ENCODE results near the gene RCOR1. TPM values are rescaled to one million over a fixed set of nuclear protein-coding genes. Genes with fewer than 3 reads are reported as not detected.
"Not testable (repeated sequence)": the region's sequence is repeated elsewhere in the genome, so short reads cannot be mapped to it uniquely, and the experiment has no call there.

RCOR1 gene
- total RNA-seq, 2 experiments from 2014 or later: 22.4 to 24.7 TPM

DNA sequence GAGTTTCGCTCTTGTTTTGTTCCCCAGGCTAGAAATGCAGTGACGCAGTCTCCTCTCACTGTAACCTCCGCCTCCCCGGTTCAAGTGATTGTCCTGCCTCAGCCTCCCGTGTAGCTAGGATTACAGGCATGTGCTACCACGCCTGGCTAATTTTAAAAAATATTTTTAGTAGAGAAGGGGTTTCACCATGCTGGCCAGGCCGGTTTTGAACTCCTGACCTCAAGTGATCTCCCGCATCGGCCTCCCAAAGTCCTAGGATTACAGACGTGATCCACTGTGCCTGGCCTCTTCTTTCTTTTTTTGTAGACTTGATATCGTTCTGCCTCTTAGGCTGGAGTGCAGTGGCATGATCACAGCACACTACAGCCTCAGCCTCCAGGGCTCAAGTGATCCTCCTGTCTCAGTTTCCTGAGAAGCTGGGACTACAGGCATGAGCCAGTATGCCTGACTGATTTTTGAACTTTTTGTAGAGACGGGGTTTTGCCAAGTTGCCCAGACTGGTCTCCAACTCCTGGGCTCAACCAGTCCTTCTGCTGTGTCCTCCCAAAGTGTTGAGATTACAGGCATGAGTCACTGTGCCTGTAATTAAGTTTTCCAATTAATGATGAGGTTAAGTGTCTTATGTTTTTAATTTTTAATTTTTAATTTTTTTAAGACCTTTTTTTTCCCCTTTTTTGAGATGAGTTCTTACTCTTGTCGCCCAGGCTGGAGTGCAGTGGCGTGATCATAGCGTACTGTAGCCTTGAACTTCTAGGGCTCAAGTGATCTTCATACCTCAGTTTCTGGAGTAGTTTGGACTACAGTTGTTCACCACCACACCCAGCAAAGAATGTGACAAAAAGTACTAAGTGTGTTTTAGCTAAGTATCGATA lies 10.2 kb downstream of the RCOR1 start:
- ChIA-PET POLR2A (interaction anchor here (0.7 kb wide), 1 partner anchor 90 kb away, joined by 4 read pairs; no protein-coding TSS in a partner anchor), CTCF (interaction anchor here (2.8 kb wide), 1 partner anchor 8 kb away, joined by 14 read pairs; no protein-coding TSS in a partner anchor)
- H3K4me3 Mint-ChIP-seq: no peak overlapping the region
- peaks cover 11% of the 10 kb centered on the region for H3K36me3 Mint-ChIP-seq (ENCODE audit: low read depth)
- H3K27ac Mint-ChIP-seq: no peak overlapping the region
- ATAC-seq (no peak), DNase-seq (no peak)
- peaks cover 15% of the 10 kb centered on the region for H3K4me1 Mint-ChIP-seq (ENCODE audit: low read depth)
- H3K9me3 Mint-ChIP-seq (ENCODE audit: insufficient read depth): no peaks in the 10 kb centered on the region
- no peaks in the 10 kb centered on the region for H3K27me3 Mint-ChIP-seq (ENCODE audit: low read depth)

DNA sequence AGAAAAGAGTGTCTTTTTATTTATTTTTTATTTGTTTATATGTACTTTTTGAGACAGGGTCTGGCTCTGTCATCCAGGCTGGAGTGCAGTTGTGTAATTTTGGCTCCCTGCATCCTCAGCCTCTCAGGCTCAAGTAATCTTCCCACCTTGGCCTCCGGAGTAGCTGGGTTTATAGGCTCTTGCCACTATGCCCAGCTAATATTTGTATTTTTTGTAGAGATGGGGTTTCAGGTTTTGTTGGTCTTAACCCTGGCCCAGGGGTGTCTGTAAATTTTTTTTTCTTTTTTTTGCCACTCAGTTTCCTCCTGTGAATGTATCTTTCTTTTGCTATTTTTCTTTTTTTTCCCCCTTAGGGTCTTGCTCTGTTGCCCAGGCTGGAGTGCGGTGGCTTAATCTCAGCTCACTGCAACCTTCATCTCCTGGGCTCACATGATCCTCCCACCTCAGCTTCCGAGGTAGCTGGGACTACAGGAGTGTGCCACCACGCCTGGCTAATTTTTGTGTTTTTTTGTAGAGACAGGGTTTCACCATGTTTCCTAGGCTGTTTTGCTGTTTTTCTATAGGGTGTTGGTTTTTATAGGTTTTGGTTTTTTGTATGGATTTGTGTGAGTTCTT lies 11.0 kb downstream of the RCOR1 start:
- Mint-ChIP-seq H3K4me1 (ENCODE audit: low read depth) (peaks cover 15% of the 10 kb centered on the region), H3K27me3 (ENCODE audit: low read depth) (no peaks in the 10 kb centered on the region)
- POLR2A ChIA-PET: interaction anchor here (0.7 kb wide), 1 partner anchor 90 kb away, joined by 4 read pairs; no protein-coding TSS in a partner anchor

DNA sequence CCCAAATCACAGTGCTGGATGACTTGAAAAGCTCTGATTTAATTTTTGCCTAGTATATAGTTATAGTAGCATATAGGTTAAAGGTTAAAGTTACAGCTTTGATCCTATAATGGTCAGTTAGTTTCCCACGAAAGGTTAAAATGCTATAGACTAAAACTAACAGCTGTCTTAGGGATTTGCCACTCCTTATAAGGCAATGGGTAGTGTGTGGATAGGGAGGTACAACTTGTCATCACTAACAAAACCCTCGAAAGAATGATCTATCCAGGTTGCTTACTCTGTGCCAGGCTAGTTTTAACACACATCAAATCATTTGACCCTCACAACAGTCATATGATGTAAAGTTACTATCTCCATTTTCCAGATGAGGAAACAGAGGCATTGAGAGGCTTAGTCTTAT lies 11.7 kb downstream of the RCOR1 start:
- POLR2A ChIA-PET: no interaction called here
- no peak overlapping the region for H3K27ac Mint-ChIP-seq
- no peak for DNase-seq
- no peak for ATAC-seq
- H3K4me1 Mint-ChIP-seq (ENCODE audit: low read depth): peaks cover 15% of the 10 kb centered on the region
- no peaks in the 10 kb centered on the region for H3K27me3 Mint-ChIP-seq (ENCODE audit: low read depth)
- H3K36me3 Mint-ChIP-seq (ENCODE audit: low read depth): peaks cover 7% of the 10 kb centered on the region
- H3K4me3 Mint-ChIP-seq: no peak overlapping the region
- CTCF ChIA-PET: interaction anchor here (1.2 to 2.8 kb wide), 2 partner anchors 8 to 10 kb away, joined by 3 to 14 read pairs; no protein-coding TSS in a partner anchor
- no peaks in the 10 kb centered on the region for H3K9me3 Mint-ChIP-seq (ENCODE audit: insufficient read depth)

More for the DNA sequence above, 11.0 kb downstream of the RCOR1 start:
- Mint-ChIP-seq H3K27ac (no peak overlapping the region), H3K36me3 (ENCODE audit: low read depth) (peaks cover 11% of the 10 kb centered on the region), H3K9me3 (ENCODE audit: insufficient read depth) (no peaks in the 10 kb centered on the region), H3K4me3 (no peak overlapping the region)
- ATAC-seq: no peak
- CTCF ChIA-PET: interaction anchor here (1.2 to 2.8 kb wide), 2 partner anchors 7 to 9 kb away, joined by 3 to 14 read pairs; no protein-coding TSS in a partner anchor
- DNase-seq: no peak

DNA sequence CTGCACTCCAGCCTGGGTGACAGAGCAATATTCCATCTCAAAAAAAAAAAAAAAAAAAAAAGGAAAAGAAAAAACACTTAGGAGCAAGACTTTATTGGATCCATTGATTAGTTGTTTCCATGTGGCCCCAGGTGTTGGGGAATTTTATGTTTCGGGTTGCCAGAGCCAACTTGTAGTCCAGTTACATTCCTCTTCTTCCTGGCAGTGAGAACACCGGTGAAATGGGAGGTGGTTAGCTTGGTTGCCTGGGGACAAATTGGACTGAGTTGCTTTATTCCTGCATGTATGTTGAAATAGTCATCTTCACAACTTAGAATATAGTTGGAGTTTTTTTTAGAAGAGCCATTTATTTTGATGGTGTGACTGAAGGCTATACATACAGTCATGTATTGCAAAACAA lies 12.6 kb downstream of the RCOR1 start:
- Mint-ChIP-seq H3K9me3 (ENCODE audit: insufficient read depth) (no peaks in the 10 kb centered on the region), H3K27ac (no peak overlapping the region), H3K36me3 (ENCODE audit: low read depth) (peaks cover 2% of the 10 kb centered on the region), H3K4me1 (ENCODE audit: low read depth) (peaks cover 10% of the 10 kb centered on the region), H3K4me3 (no peak overlapping the region), H3K27me3 (ENCODE audit: low read depth) (no peaks in the 10 kb centered on the region)
- ChIA-PET CTCF (interaction anchor here (2.8 kb wide), 1 partner anchor 10 kb away, joined by 14 read pairs; no protein-coding TSS in a partner anchor), POLR2A (no interaction called here)
- ATAC-seq: no peak
- DNase-seq: no peak

DNA sequence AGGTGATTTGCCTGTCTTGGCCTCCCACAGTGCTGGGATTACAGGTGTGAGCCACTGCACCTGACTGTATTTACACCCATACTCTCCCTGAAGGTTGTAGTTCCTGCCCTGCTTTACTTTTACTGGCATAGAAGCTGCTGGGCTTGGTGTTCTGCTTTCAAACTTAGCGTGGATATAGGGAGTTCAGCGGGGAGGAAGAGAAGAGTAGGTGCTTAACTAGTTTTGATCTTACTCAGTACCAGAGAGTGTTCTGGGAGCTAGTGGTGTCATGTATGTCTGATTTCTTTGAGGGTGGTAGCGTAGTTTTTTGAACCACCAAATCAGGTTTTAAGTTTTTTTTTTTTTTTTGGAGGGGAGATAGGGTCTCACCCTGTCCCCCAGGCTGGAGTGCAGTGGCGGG lies 13.8 kb downstream of the RCOR1 start:
- Mint-ChIP-seq H3K27me3 (ENCODE audit: low read depth) (no peaks in the 10 kb centered on the region), H3K4me1 (ENCODE audit: low read depth) (peaks cover 12% of the 10 kb centered on the region), H3K4me3 (no peak overlapping the region), H3K9me3 (ENCODE audit: insufficient read depth) (no peaks in the 10 kb centered on the region), H3K27ac (no peak overlapping the region), H3K36me3 (ENCODE audit: low read depth) (peaks cover 2% of the 10 kb centered on the region)
- no peak for ATAC-seq
- no peak for DNase-seq
- ChIA-PET CTCF (interaction anchor here (0.6 kb wide), 1 partner anchor 11 kb away, joined by 3 read pairs; no protein-coding TSS in a partner anchor), POLR2A (no interaction called here)

DNA sequence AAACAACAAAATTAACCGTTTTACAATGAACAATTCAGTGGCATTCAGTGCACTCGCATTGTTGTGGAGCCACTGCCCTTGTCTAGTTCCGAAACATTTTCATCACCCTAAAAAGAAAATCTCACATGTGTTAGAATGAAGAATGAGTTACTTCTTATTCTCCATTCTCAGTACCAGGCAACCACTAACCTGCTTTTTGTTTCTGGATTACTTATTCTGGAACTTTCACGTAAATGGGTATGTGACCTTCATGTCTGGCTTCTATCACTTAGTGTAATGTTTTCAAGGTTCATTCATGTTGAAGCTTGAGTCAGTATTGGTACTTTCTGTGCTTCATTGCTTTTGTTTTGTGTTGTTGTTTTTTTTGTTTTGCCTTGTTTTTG lies 15.6 kb downstream of the RCOR1 start:
- H3K27me3 Mint-ChIP-seq (ENCODE audit: low read depth): no peaks in the 10 kb centered on the region
- peaks cover 13% of the 10 kb centered on the region for H3K4me1 Mint-ChIP-seq (ENCODE audit: low read depth)
- DNase-seq: no peak
- no peak overlapping the region for H3K27ac Mint-ChIP-seq
- ATAC-seq: no peak
- ChIA-PET CTCF (interaction anchor here (0.6 to 2.5 kb wide), 2 partner anchors 13 to 43 kb away, joined by 3 to 14 read pairs; no protein-coding TSS in a partner anchor), POLR2A (interaction anchor here (0.6 kb wide), 1 partner anchor 218 kb away, joined by 5 read pairs; no protein-coding TSS in a partner anchor)
- peaks cover 4% of the 10 kb centered on the region for H3K36me3 Mint-ChIP-seq (ENCODE audit: low read depth)
- no peaks in the 10 kb centered on the region for H3K9me3 Mint-ChIP-seq (ENCODE audit: insufficient read depth)
- H3K4me3 Mint-ChIP-seq: no peak overlapping the region

DNA sequence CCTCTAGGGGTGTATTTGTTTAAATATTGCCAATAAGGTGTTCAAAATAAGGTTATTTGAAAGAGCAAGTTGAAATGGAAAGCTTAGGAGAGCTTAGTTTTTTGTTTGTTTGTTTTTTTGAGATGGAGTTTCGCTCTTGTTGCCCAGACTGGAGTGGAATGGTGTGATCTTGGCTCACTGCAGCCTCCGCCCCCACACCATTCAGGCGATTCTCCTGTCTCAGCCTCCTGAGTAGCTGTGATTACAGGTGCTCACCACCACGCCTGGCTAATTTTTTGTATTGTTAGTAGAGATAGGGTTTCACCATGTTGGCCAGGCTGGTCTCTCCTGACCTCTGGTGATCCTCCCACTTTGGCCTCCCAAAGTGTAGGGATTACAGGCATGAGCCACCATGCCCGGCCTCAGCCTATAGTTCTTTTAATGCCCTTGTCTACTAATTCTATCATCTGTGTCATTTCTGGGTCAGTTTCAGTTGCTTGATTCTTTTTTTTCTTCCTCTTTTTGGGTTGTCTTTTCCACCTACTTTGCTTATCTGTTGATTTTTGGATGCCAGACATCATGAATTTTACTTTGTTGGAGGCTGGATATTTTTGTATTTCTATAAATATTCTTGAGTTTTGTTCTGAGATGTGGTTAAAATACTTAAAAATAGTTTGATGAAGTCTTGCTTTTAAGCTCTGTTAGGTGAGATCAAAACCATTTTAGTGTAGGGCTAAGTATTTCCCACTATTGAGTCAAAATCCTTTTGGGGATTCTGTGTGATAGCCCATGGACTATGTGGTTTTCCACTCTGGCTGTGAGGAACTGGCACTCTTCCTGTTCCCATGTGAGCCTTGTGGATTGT lies 18.7 kb downstream of the RCOR1 start:
- peaks cover 7% of the 10 kb centered on the region for H3K36me3 Mint-ChIP-seq (ENCODE audit: low read depth)
- no peak overlapping the region for H3K27ac Mint-ChIP-seq

DNA sequence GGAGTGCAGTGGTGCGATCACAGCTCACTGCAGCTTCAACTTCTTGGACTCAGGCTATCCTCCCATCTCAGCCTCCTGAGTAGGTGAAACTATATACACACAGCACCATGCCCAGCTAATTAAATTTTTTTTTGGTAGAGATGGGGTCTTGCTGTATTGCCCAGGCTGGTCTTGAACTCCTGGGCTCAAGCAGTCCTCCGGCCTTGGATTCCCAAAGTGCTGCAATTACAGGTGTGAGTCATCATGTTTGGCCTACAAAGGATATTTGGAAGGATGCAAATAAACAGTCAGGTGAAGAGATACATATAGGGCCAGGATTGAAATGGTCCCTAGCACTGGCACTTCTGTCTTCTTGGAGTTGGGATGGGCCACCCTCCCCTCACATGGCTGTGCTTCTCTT lies 23.9 kb downstream of the RCOR1 start:
- POLR2A ChIA-PET: no interaction called here
- Mint-ChIP-seq H3K36me3 (ENCODE audit: low read depth) (peaks cover 13% of the 10 kb centered on the region), H3K27me3 (ENCODE audit: low read depth) (no peaks in the 10 kb centered on the region), H3K4me3 (no peak overlapping the region), H3K9me3 (ENCODE audit: insufficient read depth) (no peaks in the 10 kb centered on the region), H3K27ac (no peak overlapping the region), H3K4me1 (ENCODE audit: low read depth) (peaks cover 19% of the 10 kb centered on the region)
- CTCF ChIA-PET: interaction anchor here (1.8 kb wide), 1 partner anchor 21 kb away, joined by 7 read pairs; no protein-coding TSS in a partner anchor
- ATAC-seq (no peak), DNase-seq (no peak)

More for the DNA sequence above, 18.7 kb downstream of the RCOR1 start:
- DNase-seq: no peak
- H3K4me1 Mint-ChIP-seq (ENCODE audit: low read depth): peaks cover 9% of the 10 kb centered on the region
- ATAC-seq: no peak
- H3K9me3 Mint-ChIP-seq (ENCODE audit: insufficient read depth): no peaks in the 10 kb centered on the region
- POLR2A ChIA-PET: no interaction called here
- CTCF ChIA-PET: interaction anchor here (2.8 kb wide), 1 partner anchor 17 kb away, joined by 18 read pairs; no protein-coding TSS in a partner anchor
- no peaks in the 10 kb centered on the region for H3K27me3 Mint-ChIP-seq (ENCODE audit: low read depth)
- no peak overlapping the region for H3K4me3 Mint-ChIP-seq

DNA sequence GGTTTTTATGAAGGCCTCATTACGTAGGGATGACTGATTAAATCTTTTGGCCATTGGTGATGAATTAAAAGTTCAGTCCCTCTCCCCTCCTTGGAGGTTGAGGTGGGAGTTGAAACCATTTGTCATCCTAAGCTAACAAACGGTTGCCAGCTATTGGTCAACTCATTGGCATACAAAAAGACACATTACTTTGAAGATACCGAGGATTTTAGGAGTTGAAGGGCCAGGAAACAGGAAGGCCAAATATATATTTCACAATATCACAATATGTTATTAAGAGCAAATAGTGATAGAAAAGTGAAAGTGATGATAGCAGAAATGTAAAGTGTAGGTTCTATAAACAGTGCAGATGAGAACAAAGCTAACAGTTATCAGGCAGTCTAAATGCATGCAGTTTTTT lies 24.4 kb downstream of the RCOR1 start:
- ChIA-PET POLR2A (no interaction called here), CTCF (interaction anchor here (0.8 to 1.8 kb wide), 3 partner anchors 11 to 92 kb away, joined by 3 to 7 read pairs (median 3); no protein-coding TSS in a partner anchor)
- ATAC-seq (no peak), DNase-seq (no peak)
- H3K4me1 Mint-ChIP-seq (ENCODE audit: low read depth): peaks cover 18% of the 10 kb centered on the region
- H3K4me3 Mint-ChIP-seq: no peak overlapping the region
- H3K27ac Mint-ChIP-seq: no peak overlapping the region
- H3K27me3 Mint-ChIP-seq (ENCODE audit: low read depth): no peaks in the 10 kb centered on the region
- peaks cover 13% of the 10 kb centered on the region for H3K36me3 Mint-ChIP-seq (ENCODE audit: low read depth)
- no peaks in the 10 kb centered on the region for H3K9me3 Mint-ChIP-seq (ENCODE audit: insufficient read depth)

DNA sequence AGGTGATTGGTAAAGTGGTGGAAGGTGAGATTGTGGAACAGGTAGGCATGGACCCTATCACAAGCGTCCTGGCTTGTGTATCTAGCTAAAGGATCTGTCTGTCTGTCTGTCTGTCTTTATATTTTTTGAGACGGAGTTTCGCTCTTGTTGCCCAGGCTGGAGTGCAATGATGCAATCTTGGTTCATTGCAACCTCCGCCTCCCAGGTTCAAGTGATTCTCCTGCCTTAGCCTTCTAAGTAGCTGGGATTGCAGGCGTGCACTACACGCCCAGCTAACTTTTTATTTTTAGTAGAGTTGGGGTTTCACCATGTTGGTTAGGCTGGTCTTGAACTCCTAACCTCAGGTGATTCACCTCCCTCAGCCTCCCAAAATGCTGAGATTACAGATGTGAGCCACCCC lies 26.6 kb downstream of the RCOR1 start:
- H3K4me3 Mint-ChIP-seq; POLR2A ChIA-PET; DNase-seq; H3K27me3 Mint-ChIP-seq (ENCODE audit: low read depth); ATAC-seq; H3K9me3 Mint-ChIP-seq (ENCODE audit: insufficient read depth); H3K27ac Mint-ChIP-seq: not testable (repeated sequence)
- CTCF ChIA-PET: interaction anchor here (2.4 kb wide), 1 partner anchor 24 kb away, joined by 11 read pairs; no protein-coding TSS in a partner anchor
- peaks cover 10% of the 10 kb centered on the region for H3K36me3 Mint-ChIP-seq (ENCODE audit: low read depth)
- H3K4me1 Mint-ChIP-seq (ENCODE audit: low read depth): peaks cover 18% of the 10 kb centered on the region

DNA sequence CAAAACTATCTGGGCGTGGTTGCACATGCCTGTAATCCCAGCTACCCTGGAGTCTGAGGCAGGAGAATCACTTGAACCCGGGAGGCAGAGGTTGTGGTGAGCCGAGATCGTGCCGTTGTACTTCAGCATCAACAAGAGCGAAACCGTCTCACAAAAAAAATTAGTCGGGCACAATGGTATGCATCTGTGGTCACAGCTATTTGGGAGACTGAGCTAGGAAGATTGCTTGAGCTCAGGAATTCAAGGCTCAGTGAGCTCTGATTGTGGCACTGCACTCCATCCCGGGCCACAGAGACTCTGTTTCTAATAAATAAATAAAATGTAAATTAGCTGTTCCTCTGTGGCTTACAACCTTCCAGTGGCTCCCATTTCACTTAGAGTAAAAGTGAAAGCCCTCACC lies 28.0 kb downstream of the RCOR1 start:
- POLR2A ChIA-PET: no interaction called here
- CTCF ChIA-PET: interaction anchor here (1.1 to 2.4 kb wide), 2 partner anchors 26 to 96 kb away, joined by 3 to 11 read pairs; no protein-coding TSS in a partner anchor

More for the DNA sequence above, 28.0 kb downstream of the RCOR1 start:
- H3K36me3 Mint-ChIP-seq (ENCODE audit: low read depth): peaks cover 8% of the 10 kb centered on the region
- H3K9me3 Mint-ChIP-seq (ENCODE audit: insufficient read depth): no peaks in the 10 kb centered on the region
- H3K27me3 Mint-ChIP-seq (ENCODE audit: low read depth): no peaks in the 10 kb centered on the region
- H3K4me1 Mint-ChIP-seq (ENCODE audit: low read depth): peaks cover 18% of the 10 kb centered on the region
- H3K27ac Mint-ChIP-seq: no peak overlapping the region
- no peak for DNase-seq
- no peak overlapping the region for H3K4me3 Mint-ChIP-seq
- no peak for ATAC-seq
